ENCODE measurements around the gene MTMR11.
"Not testable (repeated sequence)": the region's sequence is repeated elsewhere in the genome, so short reads cannot be mapped to it uniquely, and the experiment has no call there.

The MTMR11 gene

GRCh38 chr1:149899460-149900284, 37.0 kb downstream of the MTMR11 start, which contains the start of gene BOLA1:
Gene BOLA1, plus strand, starts transcription at chr1:149899568. Its CDS starts 492 bp downstream, at chr1:149900060.
- DNase-seq, result peak; percentile 84

GRCh38 chr1:149896575-149896974, 40.1 kb downstream of the MTMR11 start:
- DNase-seq, result peak; percentile 18

- DNase-seq, result peak; percentile 4
Measured at GRCh38 chr1:149888999-149889289, 47.7 kb downstream of the MTMR11 start.

- DNase-seq, result peak; percentile 88
Measured at GRCh38 chr1:149888247-149888998, 48.3 kb downstream of the MTMR11 start.

GRCh38 chr1:149887456-149888246, 49.0 kb downstream of the MTMR11 start:
- DNase-seq, result peak; percentile 99

- not testable (repeated sequence) for DNase-seq
Measured at GRCh38 chr1:149887196-149887455, 49.6 kb downstream of the MTMR11 start.

GRCh38 chr1:149886396-149887195, 50.1 kb downstream of the MTMR11 start:
- DNase-seq, result peak; percentile 99

GRCh38 chr1:149886121-149886395, 50.6 kb downstream of the MTMR11 start:
- not testable (repeated sequence) for DNase-seq

GRCh38 chr1:149885339-149886120, 51.1 kb downstream of the MTMR11 start:
- DNase-seq, result peak; percentile 90

- peak; percentile 86 for DNase-seq
Measured at GRCh38 chr1:149884433-149885338, 52.0 kb downstream of the MTMR11 start.

GRCh38 chr1:149883598-149884247, 53.0 kb downstream of the MTMR11 start:
- DNase-seq, result no peak

- no peak for DNase-seq
Measured at GRCh38 chr1:149881876-149882275, 54.8 kb downstream of the MTMR11 start.

- DNase-seq, result no peak
Measured at GRCh38 chr1:149879556-149879955, 57.1 kb downstream of the MTMR11 start.
